Rectal smooth muscle tissue (tissue), 1 donor: ENCODE data around the gene EHMT1.

Experiments
- H3K27ac ChIP-seq: one replicate; pipeline ENCODE4 v1.7.0; 2013; ENCODE audit warnings: low read depth, low read length, inconsistent platforms
- H3K27me3 ChIP-seq: one replicate; pipeline ENCODE4 v1.7.0; 2013; ENCODE audit warnings: low read length; ENCODE audit not compliant: control insufficient read depth, insufficient read depth
- H3K36me3 ChIP-seq: one replicate; pipeline ENCODE4 v1.7.0; 2013; ENCODE audit warnings: low read length; ENCODE audit not compliant: control insufficient read depth, insufficient read depth
- H3K4me1 ChIP-seq: one replicate; pipeline ENCODE4 v1.7.0; 2013; ENCODE audit warnings: low read length; ENCODE audit not compliant: control insufficient read depth, insufficient read depth
- H3K4me3 ChIP-seq: one replicate; pipeline ENCODE4 v1.7.0; 2013; ENCODE audit warnings: low read length
- H3K9ac ChIP-seq: one replicate; pipeline ENCODE4 v1.7.0; 2013; ENCODE audit warnings: low read length

EHMT1 gene

GRCh38 chr9:137836151-137836830 is 217.5 kb downstream of the EHMT1 start:
- Histone ChIP-seq H3K4me1 (no peaks in the 10 kb centered on the region), H3K27ac (no peak overlapping the region), H3K4me3 (no peak overlapping the region), H3K36me3 (peaks cover 13% of the 10 kb centered on the region), H3K27me3 (no peaks in the 10 kb centered on the region), H3K9ac (no peak overlapping the region)

GRCh38 chr9:137836831-137837241 is 218.0 kb downstream of the EHMT1 start:
- Histone ChIP-seq H3K4me1 (no peaks in the 10 kb centered on the region), H3K27ac (no peak overlapping the region), H3K36me3 (peaks cover 13% of the 10 kb centered on the region), H3K27me3 (no peaks in the 10 kb centered on the region), H3K9ac (no peak overlapping the region), H3K4me3 (no peak overlapping the region)

- no peaks in the 10 kb centered on the region for H3K27me3 ChIP-seq
- H3K4me1 ChIP-seq, result no peaks in the 10 kb centered on the region
- peaks cover 13% of the 10 kb centered on the region for H3K36me3 ChIP-seq
- no peak overlapping the region for H3K4me3 ChIP-seq
- no peak overlapping the region for H3K9ac ChIP-seq
- H3K27ac ChIP-seq, result no peak overlapping the region
These were observed 218.8 kb downstream of the EHMT1 start for GRCh38 chr9:137837345-137838278.

GRCh38 chr9:137838576-137838975 is 219.8 kb downstream of the EHMT1 start:
- Histone ChIP-seq H3K36me3 (peaks cover 13% of the 10 kb centered on the region), H3K4me3 (no peak overlapping the region), H3K4me1 (no peaks in the 10 kb centered on the region), H3K9ac (no peak overlapping the region), H3K27ac (no peak overlapping the region), H3K27me3 (no peaks in the 10 kb centered on the region)

- no peaks in the 10 kb centered on the region for H3K4me1 ChIP-seq
- H3K27ac ChIP-seq, result no peak overlapping the region
- no peak overlapping the region for H3K4me3 ChIP-seq
- H3K36me3 ChIP-seq, result no peaks in the 10 kb centered on the region
- no peaks in the 10 kb centered on the region for H3K27me3 ChIP-seq
- H3K9ac ChIP-seq, result no peak overlapping the region
These were observed 224.6 kb downstream of the EHMT1 start for GRCh38 chr9:137843355-137843754.

GRCh38 chr9:137851516-137852267 is 232.9 kb downstream of the EHMT1 start:
- no peaks in the 10 kb centered on the region for H3K36me3 ChIP-seq
- no peak overlapping the region for H3K27ac ChIP-seq
- no peak overlapping the region for H3K9ac ChIP-seq

GRCh38 chr9:137853392-137853995 is 234.7 kb downstream of the EHMT1 start:
- no peaks in the 10 kb centered on the region for H3K36me3 ChIP-seq

More at GRCh38 chr9:137851516-137852267, 232.9 kb downstream of the EHMT1 start:
- no peak overlapping the region for H3K4me3 ChIP-seq
- no peaks in the 10 kb centered on the region for H3K27me3 ChIP-seq
- no peaks in the 10 kb centered on the region for H3K4me1 ChIP-seq

GRCh38 chr9:137860361-137860760 is 241.6 kb downstream of the EHMT1 start:
- Histone ChIP-seq H3K4me1 (no peaks in the 10 kb centered on the region), H3K9ac (no peak overlapping the region)

More at GRCh38 chr9:137853392-137853995, 234.7 kb downstream of the EHMT1 start:
- Histone ChIP-seq H3K4me3 (no peak overlapping the region), H3K4me1 (no peaks in the 10 kb centered on the region), H3K27me3 (no peaks in the 10 kb centered on the region), H3K9ac (no peak overlapping the region), H3K27ac (no peak overlapping the region)

GRCh38 chr9:137865581-137866145 is 246.9 kb downstream of the EHMT1 start:
- H3K27ac ChIP-seq, result no peak overlapping the region
- no peaks in the 10 kb centered on the region for H3K4me1 ChIP-seq
- H3K27me3 ChIP-seq, result no peaks in the 10 kb centered on the region
- no peak overlapping the region for H3K9ac ChIP-seq
- no peak overlapping the region for H3K4me3 ChIP-seq
- no peaks in the 10 kb centered on the region for H3K36me3 ChIP-seq

More at GRCh38 chr9:137860361-137860760, 241.6 kb downstream of the EHMT1 start:
- H3K27ac ChIP-seq, result no peak overlapping the region
- no peak overlapping the region for H3K4me3 ChIP-seq
- no peaks in the 10 kb centered on the region for H3K27me3 ChIP-seq
- no peaks in the 10 kb centered on the region for H3K36me3 ChIP-seq

GRCh38 chr9:137866226-137867141 is 247.7 kb downstream of the EHMT1 start:
- Histone ChIP-seq H3K27me3 (no peaks in the 10 kb centered on the region), H3K36me3 (no peaks in the 10 kb centered on the region), H3K27ac (no peak overlapping the region), H3K4me1 (no peaks in the 10 kb centered on the region), H3K9ac (no peak overlapping the region), H3K4me3 (no peak overlapping the region)

GRCh38 chr9:137870432-137870831 is 251.6 kb downstream of the EHMT1 start:
- Histone ChIP-seq H3K36me3 (no peaks in the 10 kb centered on the region), H3K27ac (no peak overlapping the region), H3K4me3 (no peak overlapping the region), H3K9ac (no peak overlapping the region), H3K27me3 (no peaks in the 10 kb centered on the region), H3K4me1 (no peaks in the 10 kb centered on the region)
